Keratinocyte (primary cell): ENCODE measurements around the gene SYT1. TPM values are rescaled to one million over a fixed set of nuclear protein-coding genes. Genes with fewer than 3 reads are reported as not detected.

Source experiments
- DNase-seq: peaks from one replicate; pipeline ENCODE4 v3.0.0-alpha.2; 2011; ENCODE audit warnings: low read depth, missing footprints, low spot score
- FAIRE-seq: peaks from 2 replicates; lab custom pipeline; 2011; peaks lifted over from hg19 to GRCh38; lab: Jason Lieb, UNC
- H2AFZ ChIP-seq: 2 replicates; pipeline ENCODE4 v1.6.0; 2012; ENCODE audit warnings: low read length, control low read depth, inconsistent platforms; ENCODE audit not compliant: control insufficient read depth
- H3K27ac ChIP-seq: 2 replicates; pipeline ENCODE4 v1.5.1; 2011; ENCODE audit warnings: low read length; ENCODE audit not compliant: control insufficient read depth, insufficient read depth
- H3K27me3 ChIP-seq: 3 replicates; pipeline ENCODE4 v1.6.0; 2011; ENCODE audit warnings: low read length; ENCODE audit not compliant: control insufficient read depth, insufficient read depth; ENCODE audit errors: extremely low read depth
- H3K36me3 ChIP-seq, 2 experiments: 2 replicates in 1 of 2; 3 replicates in 1 of 2; pipeline ENCODE4 v1.5.1; 2011; ENCODE audit warnings: low read length in 2 of 2, mild to moderate bottlenecking in 1 of 2; ENCODE audit not compliant: control insufficient read depth in 2 of 2, insufficient read depth in 2 of 2; ENCODE audit errors: extremely low read depth in 1 of 2
- H3K4me1 ChIP-seq: 3 replicates; pipeline ENCODE4 v1.5.1; 2011; ENCODE audit warnings: low read length; ENCODE audit not compliant: control insufficient read depth, insufficient read depth; ENCODE audit errors: extremely low read depth
- H3K4me2 ChIP-seq: 3 replicates; pipeline ENCODE4 v1.6.0; 2011; ENCODE audit warnings: low read depth, low read length; ENCODE audit not compliant: control insufficient read depth, insufficient read depth; ENCODE audit errors: extremely low read depth
- H3K4me3 ChIP-seq, 3 experiments: fragments of 200-600 bp in 1 of 3; sonication (generic) in 1 of 3; 2 replicates in 2 of 3; 3 replicates in 1 of 3; pipeline ENCODE4 v1.5.1; 2011 to 2016; ENCODE audit warnings: low read length in 3 of 3, mild to moderate bottlenecking in 3 of 3, control low read depth in 2 of 3, inconsistent platforms in 1 of 3, low read depth in 1 of 3, mixed read lengths in 1 of 3, mixed run types in 1 of 3, moderate library complexity in 1 of 3; ENCODE audit not compliant: control insufficient read depth in 2 of 3, insufficient read depth in 2 of 3; ENCODE audit errors: extremely low read depth in 1 of 3
- H3K79me2 ChIP-seq: 2 replicates; pipeline ENCODE4 v1.6.0; 2012; ENCODE audit warnings: low read length; ENCODE audit not compliant: control insufficient read depth, insufficient read depth
- H3K9ac ChIP-seq: 3 replicates; pipeline ENCODE4 v1.6.0; 2011; ENCODE audit warnings: low read length; ENCODE audit not compliant: control insufficient read depth, insufficient read depth; ENCODE audit errors: extremely low read depth
- H3K9me1 ChIP-seq: 3 replicates; pipeline ENCODE4 v1.6.0; 2011; ENCODE audit warnings: low read length; ENCODE audit not compliant: control insufficient read depth, insufficient read depth; ENCODE audit errors: extremely low read depth
- H3K9me3 ChIP-seq: 2 replicates; pipeline ENCODE4 v1.5.1; 2012; ENCODE audit warnings: low read depth, low read length; ENCODE audit not compliant: control insufficient read depth
- H4K20me1 ChIP-seq: 3 replicates; pipeline ENCODE4 v1.6.0; 2011; ENCODE audit warnings: low read length; ENCODE audit not compliant: control insufficient read depth, insufficient read depth; ENCODE audit errors: extremely low read depth
- EZH2 ChIP-seq: IDR thresholded peaks from one replicate; pipeline ENCODE4 v1.6.1; 2012; ENCODE audit warnings: inconsistent platforms, mild to moderate bottlenecking, low read length, moderate library complexity
- dilution Hi-C: fragments of 300-500 bp; cut with MboI; formaldehyde crosslinking; loops from one replicate; pipeline ENCODE4 v1.7.0; 2020; ENCODE audit warnings: low sequenced_read_pairs; ENCODE audit not compliant: extremely low pct_ligation_motif_present
- polyA plus RNA-seq, 5 experiments: library from polyadenylated mRNA; depleted of rRNA in 3 of 5; stranded (reverse) in 3 of 5; stranded (forward) in 1 of 5; unstranded in 1 of 5; fragments of >200 nt; gene quantifications; 1 replicate in 1 of 5; 2 replicates in 3 of 5; 3 replicates in 1 of 5; pipeline versions ENCODE4 v1.2.1 to v1.2.3, GENCODE V29; 2011 to 2012; ENCODE audit warnings: missing spikeins in 2 of 5, low read depth in 1 of 5, low replicate concordance in 1 of 5
- TF ChIP-seq, protein P1 (sequence below), 3 experiments: IDR thresholded peaks in 1 of 3; conservative IDR thresholded peaks in 1 of 3; optimal IDR thresholded peaks in 1 of 3; 2 replicates in 2 of 3; 3 replicates in 1 of 3; pipeline versions ENCODE3 to v1.5.1; 2011; ENCODE audit warnings: low read length in 3 of 3, mild to moderate bottlenecking in 3 of 3, moderate library complexity in 2 of 3, control low read depth in 1 of 3, inconsistent platforms in 1 of 3; ENCODE audit not compliant: insufficient read depth in 2 of 3; ENCODE audit errors: extremely low read depth in 1 of 3

Gene SYT1
- polyA plus RNA-seq, 1 donor (not counting 4 experiments of a cell fraction or from before 2014, with no cell fraction given) = 6.1 TPM

DNA sequence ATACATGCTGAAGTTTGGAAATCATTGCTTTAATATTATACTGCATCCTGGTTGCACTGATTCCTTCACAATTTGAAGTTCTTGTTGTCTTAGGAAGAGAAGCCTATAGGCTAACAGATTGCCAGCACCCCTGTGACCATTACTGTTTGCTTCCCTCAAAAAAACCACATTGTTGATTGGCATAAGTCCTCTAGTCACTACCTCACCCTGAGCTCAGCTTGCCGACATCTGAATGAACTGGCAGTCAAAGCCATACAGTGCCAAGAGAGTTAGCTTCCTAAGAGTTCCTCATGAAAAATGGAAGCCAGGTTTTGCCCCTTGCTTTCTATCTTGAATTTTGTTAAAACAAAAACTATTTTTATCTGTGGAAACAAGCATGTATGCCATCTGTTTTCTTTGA lies 276.1 kb downstream of the SYT1 start:
- TF ChIP-seq EZH2 = no peak
- TF ChIP-seq, protein P1, sequence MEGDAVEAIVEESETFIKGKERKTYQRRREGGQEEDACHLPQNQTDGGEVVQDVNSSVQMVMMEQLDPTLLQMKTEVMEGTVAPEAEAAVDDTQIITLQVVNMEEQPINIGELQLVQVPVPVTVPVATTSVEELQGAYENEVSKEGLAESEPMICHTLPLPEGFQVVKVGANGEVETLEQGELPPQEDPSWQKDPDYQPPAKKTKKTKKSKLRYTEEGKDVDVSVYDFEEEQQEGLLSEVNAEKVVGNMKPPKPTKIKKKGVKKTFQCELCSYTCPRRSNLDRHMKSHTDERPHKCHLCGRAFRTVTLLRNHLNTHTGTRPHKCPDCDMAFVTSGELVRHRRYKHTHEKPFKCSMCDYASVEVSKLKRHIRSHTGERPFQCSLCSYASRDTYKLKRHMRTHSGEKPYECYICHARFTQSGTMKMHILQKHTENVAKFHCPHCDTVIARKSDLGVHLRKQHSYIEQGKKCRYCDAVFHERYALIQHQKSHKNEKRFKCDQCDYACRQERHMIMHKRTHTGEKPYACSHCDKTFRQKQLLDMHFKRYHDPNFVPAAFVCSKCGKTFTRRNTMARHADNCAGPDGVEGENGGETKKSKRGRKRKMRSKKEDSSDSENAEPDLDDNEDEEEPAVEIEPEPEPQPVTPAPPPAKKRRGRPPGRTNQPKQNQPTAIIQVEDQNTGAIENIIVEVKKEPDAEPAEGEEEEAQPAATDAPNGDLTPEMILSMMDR (optimal IDR thresholded peaks at IDR 0.05 in 1 of 3, IDR thresholded peaks at IDR 0.05 in 1 of 3, conservative IDR thresholded peaks at IDR 0.05 in 1 of 3; ENCODE audit: extremely low read depth in 1 of 3, insufficient read depth in 2 of 3, low read length in 3 of 3) = no peak
- no peaks in the 10 kb centered on the region for H4K20me1 ChIP-seq
- DNase-seq = no peak
- no peaks in the 10 kb centered on the region for H3K4me1 ChIP-seq
- no peak overlapping the region for H3K4me3 ChIP-seq
- no peaks in the 10 kb centered on the region for H3K9me1 ChIP-seq
- no peak overlapping the region for H2AFZ ChIP-seq
- no peak for FAIRE-seq
- no peaks in the 10 kb centered on the region for H3K27me3 ChIP-seq
- H3K79me2 ChIP-seq = no peaks in the 10 kb centered on the region
- H3K27ac ChIP-seq = no peak overlapping the region
- dilution Hi-C loops = no loop called here
- no peak overlapping the region for H3K4me2 ChIP-seq
- H3K9ac ChIP-seq = no peak overlapping the region
- no peaks in the 10 kb centered on the region for H3K9me3 ChIP-seq
- no peaks in the 10 kb centered on the region for H3K36me3 ChIP-seq

GRCh38 chr12:79141776-79142175 lies 277.2 kb downstream of the SYT1 start:
- H3K9me3 ChIP-seq = no peaks in the 10 kb centered on the region
- H3K79me2 ChIP-seq = no peaks in the 10 kb centered on the region
- no peak overlapping the region for H3K4me3 ChIP-seq
- H2AFZ ChIP-seq = no peak overlapping the region
- DNase-seq (no peak), FAIRE-seq (no peak)
- no peak overlapping the region for H3K4me2 ChIP-seq
- dilution Hi-C loops = no loop called here
- H3K27me3 ChIP-seq = no peaks in the 10 kb centered on the region
- H3K4me1 ChIP-seq = no peaks in the 10 kb centered on the region
- no peak overlapping the region for H3K9ac ChIP-seq
- H3K36me3 ChIP-seq = no peaks in the 10 kb centered on the region
- no peak for TF ChIP-seq EZH2
- TF ChIP-seq, protein P1 (optimal IDR thresholded peaks at IDR 0.05 in 1 of 3, IDR thresholded peaks at IDR 0.05 in 1 of 3, conservative IDR thresholded peaks at IDR 0.05 in 1 of 3; ENCODE audit: extremely low read depth in 1 of 3, insufficient read depth in 2 of 3, low read length in 3 of 3) = no peak
- no peaks in the 10 kb centered on the region for H3K9me1 ChIP-seq
- H3K27ac ChIP-seq = no peak overlapping the region
- no peaks in the 10 kb centered on the region for H4K20me1 ChIP-seq
